ENCODE results near the gene PPM1F. TPM values are rescaled to one million over a fixed set of nuclear protein-coding genes. Genes with fewer than 3 reads are reported as not detected.
A peak's percentile ranks its signal among the peaks of the same experiment; 100 is the strongest.
"Not testable (repeated sequence)": the region's sequence is repeated elsewhere in the genome, so short reads cannot be mapped to it uniquely, and the experiment has no call there.

The PPM1F gene
- total RNA-seq, 2 donors from 2014 or later, result 14.5 to 26.4 TPM

DNA sequence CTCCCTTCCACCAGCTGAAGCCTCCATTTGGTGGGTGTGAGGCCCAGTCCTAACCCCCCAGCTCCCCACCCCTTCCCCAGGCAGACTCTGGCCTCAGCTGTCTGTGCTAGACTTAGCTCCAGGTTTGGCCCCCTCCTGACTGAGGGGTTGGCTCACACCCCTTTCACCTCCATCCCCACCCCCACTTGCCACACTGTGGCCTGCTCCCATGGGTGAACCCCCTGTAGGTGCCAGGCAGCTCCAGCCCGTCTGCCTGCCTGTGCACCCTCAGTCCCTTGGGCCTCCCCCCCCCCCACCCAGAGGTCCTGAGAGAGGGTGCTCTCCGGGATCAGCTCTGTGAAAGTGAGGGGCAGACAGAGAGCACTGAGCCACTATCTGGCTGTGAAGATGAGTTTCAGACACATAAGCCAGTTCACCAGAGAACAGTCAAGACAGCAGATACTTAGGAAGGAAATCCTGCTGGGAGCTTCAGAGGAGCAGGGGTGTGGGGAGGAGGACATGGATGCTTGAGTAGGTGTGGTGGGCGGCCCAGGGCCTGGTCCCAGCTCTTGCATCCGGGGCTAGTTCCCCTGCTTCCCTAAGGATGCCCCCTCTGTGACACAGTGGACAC is 36.2 kb downstream of the PPM1F start:
- 93 to 100% methylated on average over 2 to 4 of the region's 4 CpGs for WGBS, 2 donors
- ATAC-seq, result no peak
- Histone ChIP-seq H3K27ac (peak overlapping the region in 2 of 4 donors; percentile 55 to 59), H3K4me3 (no peak overlapping the region), H3K4me1 (peaks cover 28% of the 10 kb centered on the region), H3K27me3 (no peaks in the 10 kb centered on the region), H3K9me3 (no peaks in the 10 kb centered on the region), H3K36me3 (replicated peaks in 1 of 2; ENCODE audit: insufficient read depth in 1 of 2, low read depth in 2 of 2) (no peaks in the 10 kb centered on the region)
- no peak for DNase-seq
- intact Hi-C loops (cut with DNase I), result no loop called here
- TF ChIP-seq, protein P1, sequence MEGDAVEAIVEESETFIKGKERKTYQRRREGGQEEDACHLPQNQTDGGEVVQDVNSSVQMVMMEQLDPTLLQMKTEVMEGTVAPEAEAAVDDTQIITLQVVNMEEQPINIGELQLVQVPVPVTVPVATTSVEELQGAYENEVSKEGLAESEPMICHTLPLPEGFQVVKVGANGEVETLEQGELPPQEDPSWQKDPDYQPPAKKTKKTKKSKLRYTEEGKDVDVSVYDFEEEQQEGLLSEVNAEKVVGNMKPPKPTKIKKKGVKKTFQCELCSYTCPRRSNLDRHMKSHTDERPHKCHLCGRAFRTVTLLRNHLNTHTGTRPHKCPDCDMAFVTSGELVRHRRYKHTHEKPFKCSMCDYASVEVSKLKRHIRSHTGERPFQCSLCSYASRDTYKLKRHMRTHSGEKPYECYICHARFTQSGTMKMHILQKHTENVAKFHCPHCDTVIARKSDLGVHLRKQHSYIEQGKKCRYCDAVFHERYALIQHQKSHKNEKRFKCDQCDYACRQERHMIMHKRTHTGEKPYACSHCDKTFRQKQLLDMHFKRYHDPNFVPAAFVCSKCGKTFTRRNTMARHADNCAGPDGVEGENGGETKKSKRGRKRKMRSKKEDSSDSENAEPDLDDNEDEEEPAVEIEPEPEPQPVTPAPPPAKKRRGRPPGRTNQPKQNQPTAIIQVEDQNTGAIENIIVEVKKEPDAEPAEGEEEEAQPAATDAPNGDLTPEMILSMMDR (IDR thresholded peaks at IDR 0.05), result no peak
- no peak for TF ChIP-seq POLR2A (IDR thresholded peaks at IDR 0.05)

DNA sequence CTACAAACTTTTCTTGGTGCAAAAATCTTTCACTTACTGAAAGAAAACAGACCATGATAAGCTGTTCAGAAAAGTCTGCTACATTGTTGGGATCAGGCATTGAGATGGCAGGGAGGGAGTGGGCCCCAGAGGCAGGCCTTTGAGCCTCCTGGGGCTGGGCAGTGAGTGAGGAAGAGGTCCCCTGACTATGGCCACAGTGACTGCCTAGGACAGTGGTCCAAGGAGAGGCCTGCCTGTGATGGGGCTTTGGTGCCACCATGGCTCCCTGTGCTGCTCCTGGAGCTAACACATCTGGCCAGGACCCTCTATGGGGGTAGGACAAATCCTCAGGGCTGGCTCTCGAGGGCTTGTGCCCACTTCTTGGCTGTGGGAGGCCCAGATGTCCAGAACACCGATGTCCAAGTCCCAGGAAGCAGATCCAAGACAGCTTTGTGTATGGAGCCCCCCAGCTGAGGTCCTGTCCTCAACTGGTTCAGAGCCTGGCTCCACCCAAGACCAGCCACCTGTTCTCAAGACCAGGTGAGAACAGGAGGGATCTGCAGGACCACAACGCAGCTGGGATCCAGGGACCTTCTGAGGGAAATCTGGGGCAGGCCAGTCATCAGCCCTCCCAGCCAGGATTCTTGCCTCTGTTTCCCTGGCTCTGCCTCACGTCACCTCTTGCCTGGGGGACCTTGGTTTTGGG is 36.9 kb downstream of the PPM1F start:
- no peak for TF ChIP-seq POLR2A (IDR thresholded peaks at IDR 0.05)
- TF ChIP-seq, protein P1 (IDR thresholded peaks at IDR 0.05), result no peak
- ATAC-seq (no peak), DNase-seq (no peak)
- 90 to 100% methylated on average over 1 to 4 of the region's 4 CpGs for WGBS, 2 donors
- peaks cover 21% of the 10 kb centered on the region for H3K4me1 ChIP-seq
- no peak overlapping the region for H3K27ac ChIP-seq
- H3K9me3 ChIP-seq, result no peaks in the 10 kb centered on the region
- H3K27me3 ChIP-seq, result no peaks in the 10 kb centered on the region
- intact Hi-C loops (cut with DNase I), result no loop called here
- no peaks in the 10 kb centered on the region for H3K36me3 ChIP-seq (replicated peaks in 1 of 2; ENCODE audit: insufficient read depth in 1 of 2, low read depth in 2 of 2)
- H3K4me3 ChIP-seq, result no peak overlapping the region

DNA sequence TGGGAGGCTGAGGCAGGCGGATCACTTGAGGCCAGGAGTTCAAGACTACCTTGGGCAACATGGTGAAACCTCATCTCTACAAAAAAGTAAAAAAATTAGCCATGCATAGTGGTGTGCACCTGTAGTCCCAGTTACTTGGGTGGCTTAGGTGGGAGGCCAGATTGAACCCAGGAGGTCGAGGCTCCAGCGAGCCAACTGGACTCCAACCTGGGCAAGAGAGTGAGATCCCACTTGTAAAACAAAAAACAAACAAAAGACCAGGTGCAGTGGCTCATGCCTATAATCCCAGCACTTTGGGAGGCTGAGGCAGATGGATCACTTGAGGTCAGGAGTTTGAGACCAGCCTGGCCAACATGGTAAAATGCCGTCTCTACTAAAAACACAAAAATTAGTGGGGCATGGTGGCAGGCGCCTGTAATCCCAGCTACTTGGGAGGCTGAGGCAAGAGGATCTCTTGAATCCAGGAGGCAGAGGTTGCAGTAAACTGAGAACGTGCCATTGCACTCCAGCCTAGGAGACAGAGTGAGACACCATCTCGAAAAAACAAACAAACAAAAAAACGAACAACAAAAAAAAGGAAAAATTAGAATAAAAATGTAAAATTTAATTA is 38.5 kb downstream of the PPM1F start:
- WGBS, 2 donors, result 83 to 93% methylated on average over 8 of the region's 8 CpGs
- DNase-seq; H3K27ac ChIP-seq; H3K27me3 ChIP-seq; H3K36me3 ChIP-seq (replicated peaks in 1 of 2; ENCODE audit: insufficient read depth in 1 of 2, low read depth in 2 of 2); ATAC-seq; H3K9me3 ChIP-seq; intact Hi-C loops (cut with DNase I); H3K4me3 ChIP-seq: not testable (repeated sequence)
- H3K4me1 ChIP-seq, result peaks cover 19% of the 10 kb centered on the region

DNA sequence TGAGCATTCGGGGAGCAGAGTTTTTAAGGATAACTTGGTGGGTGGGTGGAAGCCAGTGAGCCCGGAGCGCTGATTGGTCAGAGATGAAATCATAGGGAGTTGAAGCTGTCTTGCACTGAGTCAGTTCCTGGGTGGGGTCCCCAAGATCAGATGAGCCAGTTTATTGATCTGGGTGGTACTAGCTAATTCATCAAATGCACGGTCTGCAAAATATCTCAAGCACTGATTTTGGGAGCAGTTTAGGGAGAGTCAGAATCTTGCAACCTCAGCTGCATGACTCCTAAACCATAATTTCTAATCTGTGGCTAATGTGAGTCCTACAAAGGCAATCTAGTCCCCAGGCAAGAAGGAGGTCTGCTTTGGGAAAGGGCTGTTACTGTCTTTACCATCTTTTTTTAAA is 42.3 kb downstream of the PPM1F start:
- H3K27ac ChIP-seq; DNase-seq; H3K9me3 ChIP-seq; H3K4me3 ChIP-seq; ATAC-seq; H3K4me1 ChIP-seq; H3K27me3 ChIP-seq; H3K36me3 ChIP-seq (replicated peaks in 1 of 2; ENCODE audit: insufficient read depth in 1 of 2, low read depth in 2 of 2); intact Hi-C loops (cut with DNase I): not testable (repeated sequence)
- 91 to 95% methylated on average over 3 to 4 of the region's 4 CpGs for WGBS, 2 donors

DNA sequence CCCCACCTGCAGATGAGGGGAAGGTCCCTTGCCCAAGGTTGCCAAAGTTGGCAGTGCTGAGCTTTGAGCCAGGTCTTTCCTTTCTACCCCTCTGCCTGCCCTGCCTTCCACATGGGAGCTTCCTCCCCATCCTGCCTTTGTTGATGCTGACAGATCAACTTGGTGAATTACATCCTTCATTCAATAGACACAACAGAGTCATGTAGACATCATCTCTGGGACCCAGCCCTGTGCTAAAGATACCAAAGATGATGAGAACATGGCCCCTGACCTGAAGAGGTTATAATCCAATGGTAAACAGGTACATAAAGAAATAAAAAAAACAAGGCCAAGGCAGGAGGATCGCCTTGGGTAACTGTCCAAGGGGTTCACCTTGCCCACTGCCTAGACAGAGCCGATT is 42.8 kb downstream of the PPM1F start:
- intact Hi-C loops (cut with DNase I), result no loop called here
- Histone ChIP-seq H3K4me3 (no peak overlapping the region), H3K27me3 (no peaks in the 10 kb centered on the region), H3K4me1 (no peaks in the 10 kb centered on the region), H3K36me3 (replicated peaks in 1 of 2; ENCODE audit: insufficient read depth in 1 of 2, low read depth in 2 of 2) (no peaks in the 10 kb centered on the region), H3K27ac (no peak overlapping the region), H3K9me3 (no peaks in the 10 kb centered on the region)
- TF ChIP-seq, protein P1 (IDR thresholded peaks at IDR 0.05), result no peak
- no peak for TF ChIP-seq POLR2A (IDR thresholded peaks at IDR 0.05)
- WGBS, 2 donors, result 86 to 92% methylated on average over 2 of the region's 2 CpGs
- ATAC-seq (no peak), DNase-seq (no peak)
